Measurements from ENCODE around the gene RAPGEF2. TPM values are rescaled to one million over a fixed set of nuclear protein-coding genes. Genes with fewer than 3 reads are reported as not detected.

Gene RAPGEF2
- total and polyA plus RNA-seq, 2 experiments from 2014 or later, result 8.4 to 79.3 TPM

DNA sequence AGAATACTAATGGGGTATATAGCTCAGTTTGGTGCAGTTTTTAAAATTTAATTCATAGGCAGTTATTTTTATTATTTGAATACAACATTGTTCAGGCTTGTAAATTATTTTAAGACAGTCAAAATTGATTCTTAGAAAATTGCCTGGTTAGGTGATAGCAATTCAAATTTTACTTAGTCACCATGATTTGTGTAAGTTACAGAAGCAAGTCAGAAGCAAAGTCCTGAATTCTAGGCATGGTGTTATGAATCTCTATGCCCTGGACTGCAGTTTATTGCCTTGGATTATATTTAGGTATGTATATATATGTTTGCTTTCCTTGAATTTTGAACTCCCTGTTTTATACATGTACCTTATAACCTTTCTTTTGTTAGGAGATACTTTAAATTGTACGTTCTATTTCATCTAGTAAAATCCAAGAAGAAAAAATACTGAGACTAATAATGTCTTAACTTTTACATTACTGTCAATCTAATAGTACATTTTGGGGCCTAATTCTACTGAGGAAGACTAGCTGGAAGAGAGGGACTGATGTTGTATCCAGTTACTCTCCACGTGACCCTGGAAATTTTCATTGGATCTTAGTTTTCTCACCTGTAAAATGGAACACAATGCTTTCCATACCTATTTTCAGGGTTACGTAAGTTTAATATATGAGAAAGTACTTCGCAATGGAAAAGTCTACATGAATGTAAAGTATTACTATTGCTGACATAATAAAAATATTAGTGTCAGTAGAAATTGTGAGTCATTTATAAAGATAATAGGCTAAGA lies 25.1 kb downstream of the RAPGEF2 start:
- Histone ChIP-seq H2AFZ (no peak overlapping the region), H3K4me2 (no peak overlapping the region), H3K4me1 (ENCODE audit: insufficient read depth) (peaks cover 5% of the 10 kb centered on the region), H3K9me2 (replicated peaks; ENCODE audit: insufficient read depth) (no peaks in the 10 kb centered on the region), H3K9me3 (ENCODE audit: low read depth) (no peaks in the 10 kb centered on the region), H4K20me1 (ENCODE audit: insufficient read depth, poor library complexity, severe bottlenecking) (peaks cover 43% of the 10 kb centered on the region), H3K27me3 (no peaks in the 10 kb centered on the region), H3K36me3 (replicated peaks; ENCODE audit: insufficient read depth, low read depth) (no peaks in the 10 kb centered on the region), H3K79me2 (peaks cover 98% of the 10 kb centered on the region), H3K27ac (no peak overlapping the region), H3K4me3 (no peak overlapping the region)
- DNase-seq (ENCODE audit: low spot score), result no peak
- TF ChIP-seq EZH2phosphoT487 (IDR thresholded peaks at IDR 0.05; ENCODE audit: low read depth, severe bottlenecking, unreplicated experiment), result no peak
- no peak for TF ChIP-seq EZH2 (IDR thresholded peaks at IDR 0.05; ENCODE audit: borderline replicate concordance)
- TF ChIP-seq, protein P1, sequence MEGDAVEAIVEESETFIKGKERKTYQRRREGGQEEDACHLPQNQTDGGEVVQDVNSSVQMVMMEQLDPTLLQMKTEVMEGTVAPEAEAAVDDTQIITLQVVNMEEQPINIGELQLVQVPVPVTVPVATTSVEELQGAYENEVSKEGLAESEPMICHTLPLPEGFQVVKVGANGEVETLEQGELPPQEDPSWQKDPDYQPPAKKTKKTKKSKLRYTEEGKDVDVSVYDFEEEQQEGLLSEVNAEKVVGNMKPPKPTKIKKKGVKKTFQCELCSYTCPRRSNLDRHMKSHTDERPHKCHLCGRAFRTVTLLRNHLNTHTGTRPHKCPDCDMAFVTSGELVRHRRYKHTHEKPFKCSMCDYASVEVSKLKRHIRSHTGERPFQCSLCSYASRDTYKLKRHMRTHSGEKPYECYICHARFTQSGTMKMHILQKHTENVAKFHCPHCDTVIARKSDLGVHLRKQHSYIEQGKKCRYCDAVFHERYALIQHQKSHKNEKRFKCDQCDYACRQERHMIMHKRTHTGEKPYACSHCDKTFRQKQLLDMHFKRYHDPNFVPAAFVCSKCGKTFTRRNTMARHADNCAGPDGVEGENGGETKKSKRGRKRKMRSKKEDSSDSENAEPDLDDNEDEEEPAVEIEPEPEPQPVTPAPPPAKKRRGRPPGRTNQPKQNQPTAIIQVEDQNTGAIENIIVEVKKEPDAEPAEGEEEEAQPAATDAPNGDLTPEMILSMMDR (IDR thresholded peaks at IDR 0.05; ENCODE audit: poor library complexity), result no peak
- 91% methylated on average over 4 of the region's 4 CpGs for WGBS (ENCODE audit: low lambda C conversion rate, missing lambda C conversion rate)

DNA sequence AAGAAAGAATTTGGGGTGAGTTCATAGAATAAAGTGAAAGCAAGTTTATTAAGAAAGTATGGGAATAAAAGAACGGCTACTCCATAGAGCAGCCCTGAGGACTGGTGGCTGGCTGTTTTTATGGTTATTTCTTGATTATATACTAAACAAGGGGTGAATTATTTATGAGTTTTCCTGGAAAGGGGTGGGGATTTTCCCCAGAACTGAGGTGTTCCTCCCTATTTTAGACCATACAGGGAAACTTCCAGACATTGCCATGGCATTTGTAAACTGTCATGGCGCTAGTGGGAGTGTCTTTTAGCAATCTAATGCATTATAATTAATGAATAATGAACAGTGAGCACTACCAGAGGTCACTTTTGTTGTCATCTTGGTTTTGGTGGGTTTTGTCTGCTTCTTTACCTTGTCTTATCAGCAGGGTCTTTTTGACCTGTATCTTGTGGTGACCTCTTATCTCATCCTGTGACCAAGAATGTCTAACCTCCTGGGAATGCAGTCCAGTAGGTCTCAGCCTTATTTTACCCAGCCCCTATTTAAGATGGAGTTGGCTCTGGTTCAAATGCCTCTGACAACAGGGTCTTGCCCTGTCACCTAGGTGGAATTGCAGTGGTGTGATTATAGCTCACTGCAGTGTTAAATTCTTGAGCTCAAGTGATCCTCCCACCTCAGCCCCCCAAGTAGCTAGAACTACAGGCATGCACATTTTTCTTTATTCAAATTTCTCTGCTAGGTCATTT lies 27.1 kb downstream of the RAPGEF2 start:
- H3K4me1 ChIP-seq (ENCODE audit: insufficient read depth), result peaks cover 5% of the 10 kb centered on the region
- no peak overlapping the region for H3K27ac ChIP-seq
- no peaks in the 10 kb centered on the region for H3K27me3 ChIP-seq
- H3K9me2 ChIP-seq (replicated peaks; ENCODE audit: insufficient read depth), result no peaks in the 10 kb centered on the region
- H3K9me3 ChIP-seq (ENCODE audit: low read depth), result no peaks in the 10 kb centered on the region
- no peak overlapping the region for H3K4me3 ChIP-seq
- no peak overlapping the region for H2AFZ ChIP-seq
- no peak overlapping the region for H3K4me2 ChIP-seq
- TF ChIP-seq, protein P1 (IDR thresholded peaks at IDR 0.05; ENCODE audit: poor library complexity), result no peak
- no peak for TF ChIP-seq EZH2phosphoT487 (IDR thresholded peaks at IDR 0.05; ENCODE audit: low read depth, severe bottlenecking, unreplicated experiment)
- no peak for TF ChIP-seq EZH2 (IDR thresholded peaks at IDR 0.05; ENCODE audit: borderline replicate concordance)
- peaks cover 34% of the 10 kb centered on the region for H4K20me1 ChIP-seq (ENCODE audit: insufficient read depth, poor library complexity, severe bottlenecking)
- peaks cover 96% of the 10 kb centered on the region for H3K79me2 ChIP-seq
- no peak for DNase-seq (ENCODE audit: low spot score)
- H3K36me3 ChIP-seq (replicated peaks; ENCODE audit: insufficient read depth, low read depth), result no peaks in the 10 kb centered on the region
- 88% methylated on average over 2 of the region's 2 CpGs for WGBS (ENCODE audit: low lambda C conversion rate, missing lambda C conversion rate)

DNA sequence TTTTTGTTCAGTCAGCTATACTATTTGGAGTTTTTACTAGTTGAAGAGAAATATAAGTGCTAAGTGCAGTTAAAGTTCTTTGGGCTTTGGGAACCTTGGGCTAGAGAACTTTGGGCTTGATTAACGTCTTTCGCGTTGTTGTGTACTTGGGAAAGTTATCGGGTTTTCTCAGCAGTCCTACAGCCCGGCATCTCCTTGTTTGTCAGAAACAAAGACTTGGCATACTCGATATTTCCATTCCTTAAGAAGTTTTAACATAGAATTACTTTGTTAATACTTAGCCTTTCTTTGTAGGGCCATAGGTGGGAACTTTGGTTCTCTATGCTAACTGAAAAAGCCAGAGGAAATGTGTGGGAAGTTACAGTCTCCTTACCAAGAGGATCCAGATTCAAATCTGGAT lies 28.7 kb downstream of the RAPGEF2 start:
- Histone ChIP-seq H3K27ac (no peak overlapping the region), H3K79me2 (peaks cover 96% of the 10 kb centered on the region), H3K36me3 (replicated peaks; ENCODE audit: insufficient read depth, low read depth) (no peaks in the 10 kb centered on the region), H4K20me1 (ENCODE audit: insufficient read depth, poor library complexity, severe bottlenecking) (peaks cover 29% of the 10 kb centered on the region), H3K4me3 (no peak overlapping the region), H3K4me1 (ENCODE audit: insufficient read depth) (peaks cover 5% of the 10 kb centered on the region), H3K9me3 (ENCODE audit: low read depth) (no peaks in the 10 kb centered on the region), H3K9me2 (replicated peaks; ENCODE audit: insufficient read depth) (no peaks in the 10 kb centered on the region), H3K4me2 (no peak overlapping the region), H2AFZ (no peak overlapping the region), H3K27me3 (no peaks in the 10 kb centered on the region)
- no peak for TF ChIP-seq EZH2phosphoT487 (IDR thresholded peaks at IDR 0.05; ENCODE audit: low read depth, severe bottlenecking, unreplicated experiment)
- TF ChIP-seq EZH2 (IDR thresholded peaks at IDR 0.05; ENCODE audit: borderline replicate concordance), result no peak
- TF ChIP-seq, protein P1 (IDR thresholded peaks at IDR 0.05; ENCODE audit: poor library complexity), result no peak
- 85% methylated on average over 6 of the region's 6 CpGs for WGBS (ENCODE audit: low lambda C conversion rate, missing lambda C conversion rate)
- DNase-seq (ENCODE audit: low spot score), result no peak

All from hepatocyte (in vitro differentiated cells).